Myometrial cell (primary cell): ENCODE results near the gene RIOK3. TPM values are rescaled to one million over a fixed set of nuclear protein-coding genes. Genes with fewer than 3 reads are reported as not detected.

ENCODE experiments used
- total RNA-seq: library from RNA; depleted of rRNA; stranded (reverse); fragments of >200 nt; gene quantifications from 2 replicates; pipeline ENCODE4 v1.2.3, GENCODE V29; 2015

Gene RIOK3, protein sequence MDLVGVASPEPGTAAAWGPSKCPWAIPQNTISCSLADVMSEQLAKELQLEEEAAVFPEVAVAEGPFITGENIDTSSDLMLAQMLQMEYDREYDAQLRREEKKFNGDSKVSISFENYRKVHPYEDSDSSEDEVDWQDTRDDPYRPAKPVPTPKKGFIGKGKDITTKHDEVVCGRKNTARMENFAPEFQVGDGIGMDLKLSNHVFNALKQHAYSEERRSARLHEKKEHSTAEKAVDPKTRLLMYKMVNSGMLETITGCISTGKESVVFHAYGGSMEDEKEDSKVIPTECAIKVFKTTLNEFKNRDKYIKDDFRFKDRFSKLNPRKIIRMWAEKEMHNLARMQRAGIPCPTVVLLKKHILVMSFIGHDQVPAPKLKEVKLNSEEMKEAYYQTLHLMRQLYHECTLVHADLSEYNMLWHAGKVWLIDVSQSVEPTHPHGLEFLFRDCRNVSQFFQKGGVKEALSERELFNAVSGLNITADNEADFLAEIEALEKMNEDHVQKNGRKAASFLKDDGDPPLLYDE
- total RNA-seq: 48.4 and 77.3 TPM in 2 replicates

DNA sequence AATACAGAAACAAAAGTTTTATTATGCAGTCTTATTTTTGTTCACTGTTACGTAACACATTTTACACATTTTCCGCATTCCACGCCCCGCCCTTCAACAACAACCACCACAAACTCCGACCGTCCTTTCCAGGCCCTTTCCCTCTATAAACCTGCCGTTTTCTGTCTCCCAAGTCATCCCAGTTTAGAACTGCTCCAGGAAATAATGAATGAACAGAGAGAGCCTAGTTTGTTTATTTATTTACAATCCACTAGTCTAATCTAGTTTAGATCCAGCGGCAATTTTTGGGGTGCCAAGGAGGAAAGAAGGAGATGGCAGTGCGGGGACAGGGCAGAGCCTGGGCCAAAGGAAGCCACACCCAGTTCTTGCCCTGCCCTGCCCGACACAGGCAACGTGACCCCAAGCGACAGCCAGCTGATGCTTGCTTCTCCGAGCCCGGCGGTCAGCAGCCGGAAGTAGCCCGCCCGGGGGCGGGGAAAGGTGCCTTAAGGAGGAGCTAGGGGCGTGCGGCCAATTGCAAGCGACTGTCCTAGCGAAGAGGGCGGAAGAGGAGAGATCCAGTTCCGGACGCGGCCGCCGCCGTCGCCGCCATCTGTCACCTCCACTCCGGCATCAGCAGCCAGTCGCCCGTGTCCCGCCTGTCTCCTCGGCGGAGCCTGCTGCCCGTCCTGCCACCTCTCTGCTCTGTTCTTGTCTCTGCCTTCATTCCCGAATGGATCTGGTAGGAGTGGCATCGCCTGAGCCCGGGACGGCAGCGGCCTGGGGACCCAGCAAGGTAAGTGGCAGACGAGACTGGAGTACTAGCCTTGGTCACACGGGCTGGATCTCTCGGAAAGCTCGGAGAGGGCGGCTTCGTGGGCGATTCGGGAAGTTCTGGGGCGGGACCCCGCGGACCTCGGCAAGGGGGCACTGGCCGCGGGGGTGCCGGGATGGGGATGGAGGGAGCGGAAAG lies at the start of gene RIOK3:
RIOK3 (plus strand) TSS at position 560 of the 952 bp plus-strand sequence; CDS start at position 713, 153 bp downstream.

DNA sequence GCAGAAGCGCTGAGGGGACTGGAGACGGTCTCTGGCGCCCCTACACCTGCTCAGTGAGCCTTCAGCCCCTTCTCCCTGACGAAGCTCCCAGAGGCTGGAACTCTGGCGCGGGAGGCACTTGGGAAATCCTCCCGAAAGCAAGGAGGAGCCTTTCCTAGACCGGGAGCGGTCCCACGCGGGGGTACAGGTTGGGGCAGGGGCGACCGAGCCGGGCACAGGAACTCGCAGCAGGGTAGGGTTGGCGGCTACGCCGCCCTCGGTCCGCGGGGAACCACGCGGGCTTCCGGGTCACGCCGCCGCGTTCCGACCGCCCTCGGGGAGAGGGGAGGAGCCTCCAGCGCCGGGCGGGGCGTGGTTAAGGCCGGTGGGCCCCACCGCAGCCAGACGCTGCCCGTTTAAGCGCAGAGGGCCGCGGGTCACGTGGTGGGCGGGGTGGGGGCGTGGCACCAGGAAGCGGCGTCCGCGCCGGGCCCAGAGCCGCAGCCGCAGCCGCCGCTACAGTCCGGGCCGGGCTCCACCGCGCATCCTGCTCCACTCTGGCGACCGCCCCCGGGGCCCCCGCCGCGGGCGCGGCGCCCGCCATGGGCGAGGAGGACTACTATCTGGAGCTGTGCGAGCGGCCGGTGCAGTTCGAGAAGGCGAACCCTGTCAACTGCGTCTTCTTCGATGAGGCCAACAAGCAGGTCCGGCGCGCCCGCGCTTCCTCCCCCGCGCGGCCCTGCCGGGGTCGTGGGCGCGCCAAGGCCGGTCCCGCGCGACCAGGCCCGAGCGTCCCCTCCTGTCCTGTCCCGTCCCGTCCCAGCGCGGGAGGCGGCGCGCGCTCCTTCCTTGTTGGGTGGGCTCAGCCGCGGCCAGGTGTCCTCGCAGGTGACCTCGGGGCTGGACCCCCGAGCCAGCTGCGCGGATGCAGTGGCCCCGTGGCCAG lies 50.2 kb downstream of the RIOK3 start, which contains the start of gene RMC1:
RMC1 (plus strand) TSS at position 474 of the 925 bp plus-strand sequence; CDS start at position 582, 108 bp downstream.

Other genes starting within 250 kb of the RIOK3 start
- gene RMC1, start 50.2 kb downstream of the RIOK3 start, total RNA-seq: 17.3 and 25.3 TPM in 2 replicates
- gene NPC1, start 133.2 kb downstream of the RIOK3 start, total RNA-seq: 28.3 and 53.5 TPM in 2 replicates
- 0.86 and 2.3 TPM in 2 replicates for gene ANKRD29, start 209.6 kb downstream of the RIOK3 start, total RNA-seq
- 1.4 and 2.0 TPM in 2 replicates for gene LAMA3, start 236.2 kb downstream of the RIOK3 start, total RNA-seq